Pancreas (tissue), 10 donors: ENCODE measurements around the gene HSPA6. TPM values are rescaled to one million over a fixed set of nuclear protein-coding genes. Genes with fewer than 3 reads are reported as not detected.
"Not testable (repeated sequence)": the region's sequence is repeated elsewhere in the genome, so short reads cannot be mapped to it uniquely, and the experiment has no call there.

ENCODE experiments used
- ATAC-seq, 4 donors: fragments of 200-7000 bp; cut with Tn5 transposase; one replicate each; pipeline versions ENCODE4 v1.8.0 to v1.9.1; 2020; ENCODE audit warnings: mild to moderate bottlenecking in 4 of 4, moderate library complexity in 4 of 4
- DNase-seq, 6 donors: peaks; one replicate each; pipeline ENCODE4 v3.0.0-alpha.2; 2020
- FAIRE-seq: peaks from 2 replicates; lab custom pipeline; 2012; peaks lifted over from hg19 to GRCh38; lab: Jason Lieb, UNC
- H3K27ac ChIP-seq, 4 donors: fragments of 200-600 bp; sonication (generic); 1 replicate in 3 of 4; 2 replicates in 1 of 4; pipeline versions ENCODE4 v1.5.0 to v1.8.0; 2020
- H3K27me3 ChIP-seq, 4 donors: fragments of 200-600 bp; one replicate each; pipeline ENCODE4 v1.8.0; 2021
- H3K36me3 ChIP-seq, 3 donors: fragments of 200-600 bp; sonication (generic) in 1 of 3; one replicate each; pipeline versions ENCODE4 v1.5.0 to v1.8.0; 2020 to 2021
- H3K4me1 ChIP-seq, 3 donors: fragments of 200-600 bp; one replicate each; pipeline ENCODE4 v1.8.0; 2021
- H3K4me3 ChIP-seq, 4 donors: fragments of 200-600 bp; sonication (generic) in 2 of 4; one replicate each; pipeline versions ENCODE4 v1.5.0 to v1.8.0; 2020 to 2021
- H3K9me3 ChIP-seq, 4 donors: fragments of 200-600 bp; one replicate each; pipeline ENCODE4 v1.8.0; 2021
- WGBS, 2 donors: extraction: QIAGEN DNeasy Blood & Tissue Kit; methylation state at CpG; one replicate each; pipeline ENCODE4 v1.1.7; 2013; 5-methylcytosine and 5-hydroxymethylcytosine counted together
- intact Hi-C, 3 donors: fragments of 100-400 bp; cut with DNase I; formaldehyde crosslinking; loops; one replicate each; pipeline versions ENCODE4 v1.11.1 to v1.14.2; 2022
- polyA plus RNA-seq, 2 donors: library from polyadenylated mRNA; stranded (reverse); fragments of 200-250 nt; gene quantifications; one replicate each; pipeline ENCODE4 v1.2.3, GENCODE V29; 2013
- total RNA-seq, 6 donors: library from RNA; stranded (reverse); fragmentation: NEBNext Ultra II Directional in 4 of 6; extraction: Animal tissue kit (Norgen Biotek cat#: 25700) in 4 of 6; gene quantifications; one replicate each; pipeline versions ENCODE4 v1.2.1 to v1.2.4, GENCODE V29; 2021 to 2023
- TF ChIP-seq, protein P1 (sequence below), 4 donors: fragments of 200-600 bp; sonication (generic) in 3 of 4; IDR thresholded peaks; one replicate each; pipeline versions ENCODE4 v1.5.0 to v1.8.0; 2021; ENCODE audit warnings: antibody characterized with exemption in 4 of 4
- donor health status: healthy with polysubstance abuse.
- donor health status: DM: no; HTN: no; CAD: no; lungs with moderate emphysema.
- donor health status: DM: no; HTN: no; CAD: no.
- donor health status: control.
- donor health status: control.
- donor health status: Bipolar disorder and iron deficiency.
- donor health status: DM: yes; HTN: yes; CAD: no.
- donor health status: DM: no; HTN: no; CAD: no.
- donor health status: DM: no; HTN: no; CAD: no.
- donor health status: DM: yes; HTN: yes; CAD: no.

Gene HSPA6
- total and polyA plus RNA-seq, 8 donors, result 0.19 to 3.4 (median 1.4) TPM

DNA sequence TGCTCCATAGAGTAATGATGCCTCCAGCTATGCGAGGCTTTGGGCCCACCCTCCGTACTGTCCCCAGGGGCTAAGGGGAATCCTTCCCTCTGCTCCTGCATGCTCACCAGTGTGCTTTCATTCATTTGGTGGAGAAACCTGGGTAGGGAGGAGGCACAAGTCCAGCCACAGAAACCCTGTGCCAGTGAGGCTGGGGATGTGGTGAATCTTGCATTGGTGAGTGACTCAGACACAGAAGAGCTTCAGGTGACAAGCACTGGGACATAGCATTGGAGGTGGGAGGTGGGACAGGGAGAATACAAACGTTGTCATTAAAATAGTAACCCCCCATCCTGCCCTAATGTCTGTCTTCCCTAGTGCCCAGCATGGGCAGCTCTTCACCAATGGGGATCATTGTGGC is 13.9 kb upstream of the HSPA6 start:
- no peak for FAIRE-seq
- TF ChIP-seq, protein P1, sequence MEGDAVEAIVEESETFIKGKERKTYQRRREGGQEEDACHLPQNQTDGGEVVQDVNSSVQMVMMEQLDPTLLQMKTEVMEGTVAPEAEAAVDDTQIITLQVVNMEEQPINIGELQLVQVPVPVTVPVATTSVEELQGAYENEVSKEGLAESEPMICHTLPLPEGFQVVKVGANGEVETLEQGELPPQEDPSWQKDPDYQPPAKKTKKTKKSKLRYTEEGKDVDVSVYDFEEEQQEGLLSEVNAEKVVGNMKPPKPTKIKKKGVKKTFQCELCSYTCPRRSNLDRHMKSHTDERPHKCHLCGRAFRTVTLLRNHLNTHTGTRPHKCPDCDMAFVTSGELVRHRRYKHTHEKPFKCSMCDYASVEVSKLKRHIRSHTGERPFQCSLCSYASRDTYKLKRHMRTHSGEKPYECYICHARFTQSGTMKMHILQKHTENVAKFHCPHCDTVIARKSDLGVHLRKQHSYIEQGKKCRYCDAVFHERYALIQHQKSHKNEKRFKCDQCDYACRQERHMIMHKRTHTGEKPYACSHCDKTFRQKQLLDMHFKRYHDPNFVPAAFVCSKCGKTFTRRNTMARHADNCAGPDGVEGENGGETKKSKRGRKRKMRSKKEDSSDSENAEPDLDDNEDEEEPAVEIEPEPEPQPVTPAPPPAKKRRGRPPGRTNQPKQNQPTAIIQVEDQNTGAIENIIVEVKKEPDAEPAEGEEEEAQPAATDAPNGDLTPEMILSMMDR (IDR thresholded peaks at IDR 0.05), result no peak
- WGBS, 2 donors, result 71 to 74% methylated on average over 3 of the region's 3 CpGs
- no peak overlapping the region for H3K4me3 ChIP-seq
- ATAC-seq, result no peak
- DNase-seq, result no peak
- no peak overlapping the region for H3K27ac ChIP-seq
- H3K36me3 ChIP-seq, result no peaks in the 10 kb centered on the region
- intact Hi-C loops, result no loop called here
- H3K4me1 ChIP-seq, result peaks cover 0 to 7% (median 0%) of the 10 kb centered on the region in 3 donors
- H3K27me3 ChIP-seq, result no peaks in the 10 kb centered on the region
- no peaks in the 10 kb centered on the region for H3K9me3 ChIP-seq

DNA sequence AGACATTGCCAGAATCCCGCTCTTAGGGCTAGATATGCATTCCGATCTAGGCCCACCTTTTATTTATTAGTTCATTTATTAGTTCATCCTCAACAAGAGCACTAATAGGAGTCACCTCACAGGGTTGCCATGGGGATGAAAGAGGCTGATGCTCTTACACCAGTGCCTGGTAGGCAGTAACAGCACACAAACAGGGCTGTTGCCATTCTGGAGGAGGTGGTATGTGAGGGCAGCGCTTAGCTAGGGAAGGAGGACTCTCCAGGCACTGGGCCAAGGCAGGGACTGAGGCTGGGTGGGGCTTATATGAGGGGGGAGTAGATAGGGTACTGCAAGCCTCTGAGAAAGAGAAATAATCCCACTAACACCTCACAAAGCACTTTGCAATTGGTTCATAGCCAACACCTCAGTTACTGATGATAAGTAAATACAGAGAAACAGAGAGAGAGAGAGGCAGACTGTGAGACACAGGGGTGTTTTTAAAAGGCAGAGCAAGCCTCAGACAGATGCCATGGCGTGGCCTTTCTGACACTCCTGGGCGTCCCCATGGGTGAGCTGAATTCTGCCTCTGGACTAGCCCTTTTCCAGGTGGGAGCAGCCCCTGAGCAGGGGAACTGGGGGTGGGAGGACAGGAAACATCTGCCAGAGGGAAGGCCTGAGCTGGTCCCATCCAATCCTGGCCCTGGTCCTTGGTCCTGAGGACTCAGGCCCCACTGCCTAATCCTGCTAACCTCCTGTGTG is 13.2 kb upstream of the HSPA6 start:
- Histone ChIP-seq H3K27me3 (no peaks in the 10 kb centered on the region), H3K9me3 (no peaks in the 10 kb centered on the region), H3K36me3 (no peaks in the 10 kb centered on the region), H3K4me3 (no peak overlapping the region), H3K27ac (no peak overlapping the region), H3K4me1 (peaks cover 0 to 7% (median 0%) of the 10 kb centered on the region in 3 donors)
- 52 to 59% methylated on average over 5 of the region's 5 CpGs for WGBS, 2 donors
- TF ChIP-seq, protein P1 (IDR thresholded peaks at IDR 0.05), result no peak
- DNase-seq (no peak), ATAC-seq (peak in 3 of 4 donors; percentile 18 to 57 (median 54)), FAIRE-seq (no peak)
- intact Hi-C loops, result no loop called here

DNA sequence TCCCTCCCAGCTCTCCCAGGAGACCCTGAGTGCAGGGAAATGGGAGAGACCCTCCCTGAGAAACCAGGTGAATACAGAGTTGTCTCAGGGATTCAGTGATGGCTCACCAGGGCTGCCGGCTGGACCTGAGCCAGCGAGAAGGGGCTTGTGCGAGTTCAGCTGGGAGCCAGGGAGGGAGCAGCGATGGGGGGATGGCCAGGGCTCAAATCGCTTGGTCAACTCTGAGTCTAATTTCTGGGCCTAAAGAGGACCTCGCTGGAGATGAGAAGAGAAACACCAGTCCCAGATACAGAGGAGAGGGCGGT is 12.6 kb upstream of the HSPA6 start:
- H3K4me3 ChIP-seq, result no peak overlapping the region
- H3K4me1 ChIP-seq, result peaks cover 0 to 7% (median 0%) of the 10 kb centered on the region in 3 donors
- intact Hi-C loops, result no loop called here
- H3K36me3 ChIP-seq, result no peaks in the 10 kb centered on the region
- H3K27ac ChIP-seq, result no peak overlapping the region
- no peaks in the 10 kb centered on the region for H3K27me3 ChIP-seq
- TF ChIP-seq, protein P1 (IDR thresholded peaks at IDR 0.05), result no peak
- 85 to 89% methylated on average over 7 of the region's 7 CpGs for WGBS, 2 donors
- H3K9me3 ChIP-seq, result no peaks in the 10 kb centered on the region
- DNase-seq (peak in 1 of 6 donors; percentile 56), FAIRE-seq (no peak), ATAC-seq (no peak)

DNA sequence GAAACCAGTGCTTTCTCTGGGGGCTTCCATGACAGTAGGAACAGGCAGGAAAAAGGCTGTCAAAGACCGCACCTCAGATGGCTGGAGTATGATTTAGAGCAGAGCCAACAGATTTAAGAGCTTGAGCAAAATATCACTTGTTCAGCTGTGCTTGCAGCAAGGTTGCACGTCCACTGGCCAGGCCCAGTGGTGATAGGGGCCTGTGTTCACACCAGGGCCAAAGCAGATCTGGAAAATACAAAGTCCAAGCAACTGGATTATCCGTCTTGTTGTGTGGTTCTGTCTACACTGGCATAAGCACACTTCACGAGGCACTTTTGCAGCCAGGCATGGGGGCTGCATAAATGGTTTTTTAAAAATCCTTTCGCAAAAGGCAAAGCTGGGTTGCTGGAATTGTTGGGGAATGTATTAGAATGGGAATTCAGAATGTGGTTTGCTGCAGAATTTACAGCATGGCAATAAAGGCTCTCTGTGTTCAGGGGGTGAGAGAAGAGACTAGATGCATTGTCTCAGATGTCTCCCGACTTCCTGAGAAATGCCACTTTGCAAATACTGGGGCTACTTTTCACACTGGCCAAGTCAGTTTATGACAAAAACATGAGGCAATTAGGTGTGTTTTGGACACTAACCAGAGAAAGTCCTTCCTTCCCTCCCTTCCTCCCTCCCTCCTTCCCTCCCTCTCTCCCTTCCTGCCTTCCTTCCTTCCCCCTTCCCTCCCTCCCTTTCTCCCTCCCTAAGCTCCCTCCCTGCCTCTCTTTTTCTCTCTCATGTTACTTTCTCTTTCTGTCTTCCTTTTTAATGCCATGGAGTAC is 11.5 kb upstream of the HSPA6 start:
- DNase-seq, H3K36me3 ChIP-seq, H3K27ac ChIP-seq, intact Hi-C loops, H3K4me1 ChIP-seq, H3K4me3 ChIP-seq, FAIRE-seq, H3K9me3 ChIP-seq, H3K27me3 ChIP-seq: not testable (repeated sequence)
- WGBS, 2 donors, result 82 to 84% methylated on average over 5 to 6 of the region's 6 CpGs
- peak in 1 of 4 donors; percentile 12 for ATAC-seq

DNA sequence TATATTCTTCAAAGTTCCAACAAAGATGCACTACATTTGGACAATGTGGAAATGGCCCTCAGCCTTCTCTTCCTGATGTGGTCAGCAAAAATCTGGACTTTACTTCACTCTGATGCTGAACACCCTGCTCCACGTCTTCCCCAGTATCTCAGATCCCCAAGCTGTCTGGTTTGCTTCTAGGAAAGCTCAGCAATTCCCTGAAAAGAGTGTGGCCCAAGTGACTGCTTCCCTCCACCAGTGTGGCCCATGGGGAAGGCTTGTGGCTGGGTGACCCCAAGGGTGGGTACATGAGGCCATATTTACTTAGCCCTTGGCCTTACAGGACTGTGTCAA is 10.9 kb upstream of the HSPA6 start:
- H3K27me3 ChIP-seq, H3K9me3 ChIP-seq, H3K36me3 ChIP-seq, FAIRE-seq, intact Hi-C loops, DNase-seq, H3K4me1 ChIP-seq, H3K4me3 ChIP-seq: not testable (repeated sequence)
- peak in 2 of 4 donors; percentile 9 to 12 for ATAC-seq
- H3K27ac ChIP-seq, result peak overlapping the region in 2 of 4 donors; percentile 42 to 44
- WGBS, 2 donors, result 70 to 80% methylated on average over 1 of the region's 1 CpG

DNA sequence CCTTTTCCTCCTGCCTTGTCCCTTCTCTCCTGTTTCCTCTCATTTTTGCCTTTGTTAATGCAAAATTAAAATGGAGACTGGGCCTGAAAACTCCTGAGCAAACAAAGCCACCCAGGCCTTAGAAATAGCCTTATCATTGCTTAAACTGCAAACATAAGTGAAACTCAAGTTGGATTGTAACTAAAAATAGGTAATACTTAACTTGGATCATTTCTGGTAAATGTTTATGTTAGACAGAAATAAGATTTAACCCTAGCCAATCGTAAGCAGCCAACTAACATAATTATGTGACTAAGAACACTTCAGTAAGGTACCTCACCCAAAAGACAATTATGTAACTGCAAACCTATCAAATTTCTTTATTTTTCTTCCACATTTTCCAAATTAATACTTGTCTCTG is 10.4 kb upstream of the HSPA6 start:
- H3K36me3 ChIP-seq, intact Hi-C loops, H3K4me1 ChIP-seq, H3K4me3 ChIP-seq, H3K9me3 ChIP-seq, H3K27me3 ChIP-seq, DNase-seq: not testable (repeated sequence)
- ATAC-seq, result peak; percentile 35 to 67 (median 56)
- 26 to 47% methylated on average over 1 of the region's 1 CpG for WGBS, 2 donors
- FAIRE-seq, result peak; percentile 41
- peak overlapping the region in 2 of 4 donors; percentile 42 to 44 for H3K27ac ChIP-seq

DNA sequence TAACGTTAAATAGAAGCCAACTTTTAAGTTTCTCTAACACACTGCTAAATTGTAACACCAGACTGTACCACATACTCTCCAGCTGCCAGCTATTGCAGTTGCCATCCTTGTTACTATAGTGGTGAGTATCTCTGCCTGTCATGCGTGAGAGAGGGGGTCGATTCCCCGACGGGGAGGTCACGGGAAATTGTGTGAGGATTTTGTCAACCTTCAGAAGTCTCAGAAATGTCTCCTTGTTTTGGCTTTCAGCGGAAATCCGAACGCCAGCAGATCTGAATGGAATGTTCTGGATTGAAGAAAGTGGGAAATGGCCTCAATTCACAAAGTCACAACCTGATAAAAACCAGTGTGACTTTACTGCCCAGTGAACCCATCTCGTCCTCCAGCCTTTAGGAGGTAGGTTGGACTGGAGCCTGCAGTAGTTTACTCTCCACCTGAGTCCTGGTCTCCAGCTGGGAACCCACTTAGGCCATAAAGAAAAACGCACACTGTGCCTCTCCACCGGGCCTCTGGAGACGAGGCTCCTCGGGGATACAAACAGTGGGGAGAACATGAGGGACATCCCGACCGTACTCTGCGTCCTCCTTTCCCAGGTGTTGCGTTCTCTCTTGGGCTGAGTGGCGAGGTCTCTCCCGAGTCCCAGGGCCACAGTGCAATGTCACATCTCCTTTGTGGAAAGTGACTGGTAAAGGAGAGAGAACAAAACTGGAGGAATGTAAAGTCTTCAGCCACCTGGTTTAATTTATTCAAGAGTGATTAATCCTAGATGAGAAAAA is 1.1 kb upstream of the HSPA6 start:
- DNase-seq, FAIRE-seq, H3K4me3 ChIP-seq, H3K27me3 ChIP-seq, H3K36me3 ChIP-seq, intact Hi-C loops, H3K4me1 ChIP-seq, H3K9me3 ChIP-seq: not testable (repeated sequence)
- peak; percentile 1 to 11 (median 2) for ATAC-seq
- peak overlapping the region in 1 of 4 donors; percentile 90 for H3K27ac ChIP-seq
- 75 to 86% methylated on average over 19 to 20 of the region's 20 CpGs for WGBS, 2 donors

DNA sequence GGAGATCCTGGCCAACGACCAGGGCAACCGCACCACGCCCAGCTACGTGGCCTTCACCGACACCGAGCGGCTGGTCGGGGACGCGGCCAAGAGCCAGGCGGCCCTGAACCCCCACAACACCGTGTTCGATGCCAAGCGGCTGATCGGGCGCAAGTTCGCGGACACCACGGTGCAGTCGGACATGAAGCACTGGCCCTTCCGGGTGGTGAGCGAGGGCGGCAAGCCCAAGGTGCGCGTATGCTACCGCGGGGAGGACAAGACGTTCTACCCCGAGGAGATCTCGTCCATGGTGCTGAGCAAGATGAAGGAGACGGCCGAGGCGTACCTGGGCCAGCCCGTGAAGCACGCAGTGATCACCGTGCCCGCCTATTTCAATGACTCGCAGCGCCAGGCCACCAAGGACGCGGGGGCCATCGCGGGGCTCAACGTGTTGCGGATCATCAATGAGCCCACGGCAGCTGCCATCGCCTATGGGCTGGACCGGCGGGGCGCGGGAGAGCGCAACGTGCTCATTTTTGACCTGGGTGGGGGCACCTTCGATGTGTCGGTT is 477 bp downstream of the HSPA6 start:
- ATAC-seq (peak; percentile 61 to 74 (median 68)), DNase-seq (peak in 4 of 6 donors; percentile 33 to 68 (median 52))
- H3K27ac ChIP-seq, result peak overlapping the region in 1 of 4 donors; percentile 41
- intact Hi-C loops, H3K36me3 ChIP-seq, H3K9me3 ChIP-seq, H3K27me3 ChIP-seq, FAIRE-seq, H3K4me1 ChIP-seq: not testable (repeated sequence)
- H3K4me3 ChIP-seq, result peak overlapping the region in 3 of 4 donors; percentile 18 to 70 (median 47)
- WGBS, 2 donors, result 5 to 12% methylated on average over 33 to 44 of the region's 55 CpGs
